Activated CD4-positive, alpha-beta memory T cell treated with anti-CD3 and anti-CD28 coated beads for 36 hours (primary cell): ENCODE data around the gene SEMA3G. TPM values are rescaled to one million over a fixed set of nuclear protein-coding genes. Genes with fewer than 3 reads are reported as not detected.
A peak's percentile ranks its signal among the peaks of the same experiment; 100 is the strongest.

Experiments used
- CTCF ChIA-PET: fragments of 350-600 bp; sonication (Branson Sonifier 250); formaldehyde crosslinking; loops from one replicate; lab custom pipeline; 2021; ENCODE audit warnings: antibody characterized with exemption, inconsistent platforms; lab: Charles Lee
- POLR2A ChIA-PET: fragments of 350-600 bp; sonication (Branson Sonifier 250); formaldehyde crosslinking; loops from one replicate; lab custom pipeline; 2021; ENCODE audit warnings: antibody characterized with exemption; lab: Charles Lee
- DNase-seq: peaks from one replicate; pipeline ENCODE4 v3.0.0-alpha.2; 2020
- H3K27ac Mint-ChIP-seq: one replicate; pipeline ENCODE4 v1.8.0; 2021; ENCODE audit warnings: mixed read lengths
- H3K27me3 Mint-ChIP-seq: one replicate; pipeline ENCODE4 v1.8.0; 2021; ENCODE audit warnings: mixed read lengths
- H3K36me3 Mint-ChIP-seq: one replicate; pipeline ENCODE4 v1.8.0; 2021; ENCODE audit warnings: mixed read lengths
- H3K4me1 Mint-ChIP-seq: one replicate; pipeline ENCODE4 v1.8.0; 2021; ENCODE audit warnings: low read depth, mixed read lengths
- H3K4me3 Mint-ChIP-seq: one replicate; pipeline ENCODE4 v1.8.0; 2021; ENCODE audit warnings: mild to moderate bottlenecking, mixed read lengths
- H3K9me3 Mint-ChIP-seq: one replicate; pipeline ENCODE4 v1.8.0; 2021; ENCODE audit warnings: mixed read lengths
- intact Hi-C: fragments of 100-400 bp; cut with micrococcal nuclease; formaldehyde crosslinking; loops from one replicate; pipeline ENCODE4 v1.15.1; 2023
- total RNA-seq, 2 experiments: library from RNA; stranded (reverse); gene quantifications; one replicate each; pipeline ENCODE4 v1.2.3, GENCODE V29; 2021

SEMA3G gene
- total RNA-seq, 2 experiments from 2014 or later = 0.10 to 0.14 TPM

GRCh38 chr3:52393131-52393807, 51.6 kb downstream of the SEMA3G start:
- H3K4me1 Mint-ChIP-seq = no peaks in the 10 kb centered on the region
- H3K4me3 Mint-ChIP-seq = no peak overlapping the region
- peaks cover 9% of the 10 kb centered on the region for H3K36me3 Mint-ChIP-seq
- no peak for DNase-seq
- H3K9me3 Mint-ChIP-seq = no peaks in the 10 kb centered on the region
- POLR2A ChIA-PET = no interaction called here
- H3K27me3 Mint-ChIP-seq = no peaks in the 10 kb centered on the region
- intact Hi-C loops = no loop called here
- no peak overlapping the region for H3K27ac Mint-ChIP-seq
- CTCF ChIA-PET = no interaction called here

GRCh38 chr3:52392216-52392930, 52.5 kb downstream of the SEMA3G start:
- ChIA-PET CTCF (no interaction called here), POLR2A (no interaction called here)
- H3K9me3 Mint-ChIP-seq = no peaks in the 10 kb centered on the region
- intact Hi-C loops = no loop called here
- no peak overlapping the region for H3K27ac Mint-ChIP-seq
- no peaks in the 10 kb centered on the region for H3K27me3 Mint-ChIP-seq
- no peaks in the 10 kb centered on the region for H3K4me1 Mint-ChIP-seq
- H3K4me3 Mint-ChIP-seq = no peak overlapping the region
- H3K36me3 Mint-ChIP-seq = peaks cover 9% of the 10 kb centered on the region
- DNase-seq = no peak

GRCh38 chr3:52391096-52391495, 53.8 kb downstream of the SEMA3G start:
- Mint-ChIP-seq H3K9me3 (no peaks in the 10 kb centered on the region), H3K4me3 (no peak overlapping the region), H3K36me3 (peaks cover 9% of the 10 kb centered on the region), H3K4me1 (no peaks in the 10 kb centered on the region), H3K27me3 (no peaks in the 10 kb centered on the region), H3K27ac (no peak overlapping the region)
- ChIA-PET POLR2A (no interaction called here), CTCF (no interaction called here)
- intact Hi-C loops = no loop called here
- DNase-seq = no peak

- Mint-ChIP-seq H3K27me3 (no peaks in the 10 kb centered on the region), H3K9me3 (no peaks in the 10 kb centered on the region), H3K27ac (no peak overlapping the region), H3K4me1 (no peaks in the 10 kb centered on the region), H3K36me3 (peaks cover 9% of the 10 kb centered on the region), H3K4me3 (no peak overlapping the region)
- ChIA-PET CTCF (no interaction called here), POLR2A (no interaction called here)
- no peak for DNase-seq
- intact Hi-C loops = no loop called here
Observed at GRCh38 chr3:52388933-52389332, 56.0 kb downstream of the SEMA3G start.

- Mint-ChIP-seq H3K27me3 (no peaks in the 10 kb centered on the region), H3K9me3 (no peaks in the 10 kb centered on the region), H3K4me3 (no peak overlapping the region), H3K4me1 (no peaks in the 10 kb centered on the region), H3K27ac (no peak overlapping the region), H3K36me3 (peaks cover 9% of the 10 kb centered on the region)
- POLR2A ChIA-PET = no interaction called here
- intact Hi-C loops = no loop called here
- CTCF ChIA-PET = no interaction called here
- DNase-seq = no peak
Observed at GRCh38 chr3:52388348-52388821, 56.5 kb downstream of the SEMA3G start.

GRCh38 chr3:52387481-52387880, 57.4 kb downstream of the SEMA3G start:
- Mint-ChIP-seq H3K4me3 (no peak overlapping the region), H3K9me3 (no peaks in the 10 kb centered on the region), H3K36me3 (peaks cover 3% of the 10 kb centered on the region), H3K4me1 (no peaks in the 10 kb centered on the region), H3K27ac (no peak overlapping the region), H3K27me3 (no peaks in the 10 kb centered on the region)
- intact Hi-C loops = no loop called here
- ChIA-PET CTCF (no interaction called here), POLR2A (no interaction called here)
- no peak for DNase-seq

- POLR2A ChIA-PET = no interaction called here
- no peaks in the 10 kb centered on the region for H3K9me3 Mint-ChIP-seq
Observed at GRCh38 chr3:52385157-52385556, 59.7 kb downstream of the SEMA3G start.

GRCh38 chr3:52384019-52384761, 60.7 kb downstream of the SEMA3G start:
- Mint-ChIP-seq H3K27me3 (no peaks in the 10 kb centered on the region), H3K9me3 (no peaks in the 10 kb centered on the region), H3K4me1 (no peaks in the 10 kb centered on the region), H3K4me3 (no peak overlapping the region), H3K27ac (no peak overlapping the region), H3K36me3 (peaks cover 3% of the 10 kb centered on the region)
- intact Hi-C loops = no loop called here
- no peak for DNase-seq
- ChIA-PET CTCF (interaction anchor here (0.8 to 1.8 kb wide), 5 partner anchors 10 to 164 kb away, joined by 3 to 6 read pairs (median 5); no protein-coding TSS in a partner anchor), POLR2A (no interaction called here)

More at GRCh38 chr3:52385157-52385556, 59.7 kb downstream of the SEMA3G start:
- H3K36me3 Mint-ChIP-seq = peaks cover 3% of the 10 kb centered on the region
- H3K4me1 Mint-ChIP-seq = no peaks in the 10 kb centered on the region
- CTCF ChIA-PET = interaction anchor here (0.8 to 1.7 kb wide), 7 partner anchors 11 to 166 kb away, joined by 3 to 5 read pairs (median 3); no protein-coding TSS in a partner anchor
- intact Hi-C loops = no loop called here
- DNase-seq = peak; percentile 50
- no peak overlapping the region for H3K27ac Mint-ChIP-seq
- H3K27me3 Mint-ChIP-seq = no peaks in the 10 kb centered on the region
- H3K4me3 Mint-ChIP-seq = no peak overlapping the region

GRCh38 chr3:52383446-52383845, 61.5 kb downstream of the SEMA3G start:
- intact Hi-C loops = no loop called here
- no peaks in the 10 kb centered on the region for H3K4me1 Mint-ChIP-seq
- no peak overlapping the region for H3K4me3 Mint-ChIP-seq
- no peaks in the 10 kb centered on the region for H3K9me3 Mint-ChIP-seq
- DNase-seq = no peak
- POLR2A ChIA-PET = no interaction called here
- no peak overlapping the region for H3K27ac Mint-ChIP-seq
- CTCF ChIA-PET = interaction anchor here (1.7 to 1.8 kb wide), 2 partner anchors 10 to 163 kb away, joined by 5 to 6 read pairs; no protein-coding TSS in a partner anchor
- H3K27me3 Mint-ChIP-seq = no peaks in the 10 kb centered on the region
- no peaks in the 10 kb centered on the region for H3K36me3 Mint-ChIP-seq

Other genes starting within 250 kb of the SEMA3G start
- 10 to 100 TPM; 64.4 to 64.5 TPM for gene ALAS1, start 246.9 kb downstream of the SEMA3G start, total RNA-seq
- gene TLR9, start 219.5 kb downstream of the SEMA3G start, total RNA-seq = under 1 TPM; 0.59 to 0.90 TPM
- gene TWF2, start 205.9 kb downstream of the SEMA3G start, total RNA-seq = 100 to 1,000 TPM; 114 to 118 TPM
- gene PPM1M, start 199.3 kb downstream of the SEMA3G start, total RNA-seq = 100 to 1,000 TPM; 111 TPM
- 100 to 1,000 TPM; 110 to 111 TPM for gene WDR82, start 166.5 kb downstream of the SEMA3G start, total RNA-seq
- 10 to 100 TPM; 21.9 to 23.1 TPM for gene GLYCTK, start 157.3 kb downstream of the SEMA3G start, total RNA-seq
- gene DNAH1, start 128.8 kb downstream of the SEMA3G start, total RNA-seq = 10 to 100 TPM; 13.2 to 13.5 TPM
- gene BAP1, start 35.1 kb downstream of the SEMA3G start, total RNA-seq = 10 to 100 TPM; 92.8 to 99.8 TPM
- gene PHF7, start 34.4 kb downstream of the SEMA3G start, total RNA-seq = 10 to 100 TPM; 19.7 to 20.5 TPM
- 1 to 10 TPM; 3.0 to 4.7 TPM for gene TNNC1, start 8.9 kb upstream of the SEMA3G start, total RNA-seq
- gene NISCH, start 10.5 kb upstream of the SEMA3G start, total RNA-seq = 10 to 100 TPM; 50.8 to 60.2 TPM
- gene STAB1, start 50.2 kb upstream of the SEMA3G start, total RNA-seq = under 1 TPM in 1 of 2 experiments, not detected in 1; 0.14 TPM
- 10 to 100 TPM; 46.9 to 49.5 TPM for gene NT5DC2, start 88.8 kb upstream of the SEMA3G start, total RNA-seq
- gene UQCC5, start 91.5 kb upstream of the SEMA3G start, total RNA-seq = 10 to 100 TPM; 12.9 to 13.3 TPM
- 10 to 100 TPM; 52.3 to 59.2 TPM for gene PBRM1, start 240.8 kb upstream of the SEMA3G start, total RNA-seq
- gene GNL3, start 240.9 kb upstream of the SEMA3G start, total RNA-seq = 100 to 1,000 TPM; 167 to 172 TPM